ENCODE results near the gene MTMR3.

MTMR3 gene

GRCh38 chr22:30062259-30062658 is 179.3 kb downstream of the MTMR3 start:
- H4K20me1 ChIP-seq: no peaks in the 10 kb centered on the region
- no peak overlapping the region for H3K4me2 ChIP-seq
- peaks cover 63 to 80% (median 74%) of the 10 kb centered on the region in 11 experiments for H3K9me3 ChIP-seq (replicated peaks in 1 of 11)

GRCh38 chr22:30062950-30063349 is 180.0 kb downstream of the MTMR3 start:
- no peaks in the 10 kb centered on the region for H3K4me1 ChIP-seq
- H3K4me2 ChIP-seq: no peak overlapping the region
- no peaks in the 10 kb centered on the region for H3K27me3 ChIP-seq
- no peak for TF ChIP-seq Cebpa-rat (IDR thresholded peaks at IDR 0.05)
- H3K9ac ChIP-seq: no peak overlapping the region
- peaks cover 0 to 23% (median 0%) of the 10 kb centered on the region in 11 experiments; a peak in 6 of 22 replicates for H3K36me3 ChIP-seq
- no peak overlapping the region for H3K27ac ChIP-seq
- H3K9me3 ChIP-seq (replicated peaks in 1 of 11): peaks cover 58 to 78% (median 73%) of the 10 kb centered on the region in 11 experiments
- no peak overlapping the region for H3K4me3 ChIP-seq
- H4K20me1 ChIP-seq: no peaks in the 10 kb centered on the region

More at GRCh38 chr22:30062259-30062658, 179.3 kb downstream of the MTMR3 start:
- Histone ChIP-seq H3K27me3 (no peaks in the 10 kb centered on the region), H3K36me3 (peaks cover 0 to 24% (median 3%) of the 10 kb centered on the region in 11 experiments; a peak in 6 of 22 replicates), H3K4me3 (no peak overlapping the region), H3K27ac (no peak overlapping the region), H3K9ac (no peak overlapping the region), H3K4me1 (no peaks in the 10 kb centered on the region)
- TF ChIP-seq Cebpa-rat (IDR thresholded peaks at IDR 0.05): no peak

DNA sequence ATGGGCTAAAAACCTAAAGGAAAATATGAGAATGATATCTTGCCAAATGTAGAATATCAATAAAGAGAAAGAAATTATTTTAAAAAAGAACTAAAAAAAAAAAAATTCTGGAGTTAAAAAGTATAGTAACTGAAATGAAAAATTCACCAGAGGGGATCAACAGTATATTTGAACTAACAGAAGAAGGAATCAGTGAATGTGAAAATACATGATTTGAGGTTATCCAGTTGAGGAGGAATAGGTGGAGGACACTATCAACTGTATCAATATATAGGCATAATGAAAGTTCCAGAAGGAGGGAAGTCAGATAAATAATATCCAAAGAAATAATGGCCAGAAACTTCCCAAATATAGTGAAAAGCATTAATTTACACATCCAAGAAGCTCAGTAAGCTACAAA is 181.2 kb downstream of the MTMR3 start:
- no peaks in the 10 kb centered on the region for H3K27me3 ChIP-seq
- H3K9ac ChIP-seq: no peak overlapping the region

GRCh38 chr22:30073743-30074142 is 190.8 kb downstream of the MTMR3 start:
- H3K36me3 ChIP-seq: no peaks in the 10 kb centered on the region
- no peak for TF ChIP-seq Cebpa-rat (IDR thresholded peaks at IDR 0.05)
- H3K9me3 ChIP-seq (replicated peaks in 1 of 11): peaks cover 0 to 4% (median 0%) of the 10 kb centered on the region in 11 experiments; a peak in 4 of 22 replicates
- H3K4me2 ChIP-seq: no peak overlapping the region
- H3K9ac ChIP-seq: no peak overlapping the region
- no peaks in the 10 kb centered on the region for H3K27me3 ChIP-seq
- peaks cover 5 to 49% (median 28%) of the 10 kb centered on the region in 10 experiments for H3K4me1 ChIP-seq
- no peak overlapping the region for H3K4me3 ChIP-seq
- H3K27ac ChIP-seq: no peak overlapping the region
- H4K20me1 ChIP-seq: no peaks in the 10 kb centered on the region; a peak in 1 of 22 replicates

More for the DNA sequence above, 181.2 kb downstream of the MTMR3 start:
- no peak overlapping the region for H3K4me3 ChIP-seq
- H3K27ac ChIP-seq: no peak overlapping the region
- H3K9me3 ChIP-seq (replicated peaks in 1 of 11): peaks cover 51 to 80% (median 70%) of the 10 kb centered on the region in 11 experiments
- no peak for TF ChIP-seq Cebpa-rat (IDR thresholded peaks at IDR 0.05)
- no peaks in the 10 kb centered on the region for H4K20me1 ChIP-seq
- H3K4me2 ChIP-seq: no peak overlapping the region
- H3K4me1 ChIP-seq: no peaks in the 10 kb centered on the region
- H3K36me3 ChIP-seq: peaks cover 0 to 23% (median 0%) of the 10 kb centered on the region in 11 experiments; a peak in 6 of 22 replicates

DNA sequence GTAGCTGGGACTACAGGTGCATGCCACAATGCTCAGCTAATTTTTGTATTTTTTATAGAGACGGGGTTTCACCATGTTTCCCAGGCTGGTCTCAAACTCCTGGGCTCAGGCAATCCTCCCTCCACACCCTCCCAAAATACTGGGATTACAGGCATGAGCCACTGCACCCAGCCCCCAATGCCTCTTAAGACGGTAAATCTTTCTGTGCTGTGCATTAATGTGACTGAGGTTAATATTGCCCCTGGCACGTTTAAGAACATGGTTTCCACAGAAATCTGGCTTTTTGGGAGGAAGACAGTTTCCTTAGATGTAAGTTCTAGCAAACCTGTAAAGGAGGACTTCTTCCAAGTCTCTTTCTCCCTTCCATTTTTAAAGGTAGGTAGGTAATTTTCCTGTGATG is 191.2 kb downstream of the MTMR3 start:
- Histone ChIP-seq H3K4me2 (no peak overlapping the region), H3K9me3 (replicated peaks in 1 of 11) (peaks cover 0 to 3% (median 0%) of the 10 kb centered on the region in 11 experiments; a peak in 1 of 22 replicates), H3K4me1 (peaks cover 9 to 53% (median 32%) of the 10 kb centered on the region in 10 experiments), H3K27me3 (no peaks in the 10 kb centered on the region), H3K4me3 (no peak overlapping the region), H3K27ac (no peak overlapping the region), H3K9ac (no peak overlapping the region), H4K20me1 (no peaks in the 10 kb centered on the region; a peak in 1 of 22 replicates), H3K36me3 (no peaks in the 10 kb centered on the region)
- no peak for TF ChIP-seq Cebpa-rat (IDR thresholded peaks at IDR 0.05)

DNA sequence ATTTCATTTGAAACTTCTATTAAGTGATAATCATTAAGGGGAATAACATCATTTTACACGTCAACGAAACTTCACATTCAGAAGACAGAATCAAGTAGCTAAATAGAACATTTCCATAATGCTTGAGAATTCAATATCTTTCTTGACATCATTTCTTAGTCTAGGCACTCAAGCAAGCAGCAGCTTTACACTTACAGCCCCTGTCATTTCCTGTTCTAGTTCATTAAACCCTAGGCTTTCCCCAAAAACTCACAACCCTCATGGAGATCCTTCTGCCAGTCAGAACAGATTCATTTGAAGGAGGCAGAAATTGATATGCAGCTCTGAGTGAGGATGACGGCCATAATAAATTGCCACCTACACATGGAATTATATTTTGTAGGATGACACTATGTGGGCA is 192.0 kb downstream of the MTMR3 start:
- Histone ChIP-seq H3K4me2 (peak overlapping the region in 8 of 11 experiments; percentile 20 to 64 (median 38); a peak in 15 of 22 replicates), H3K4me3 (no peak overlapping the region)
- no peak for TF ChIP-seq Cebpa-rat (IDR thresholded peaks at IDR 0.05)

DNA sequence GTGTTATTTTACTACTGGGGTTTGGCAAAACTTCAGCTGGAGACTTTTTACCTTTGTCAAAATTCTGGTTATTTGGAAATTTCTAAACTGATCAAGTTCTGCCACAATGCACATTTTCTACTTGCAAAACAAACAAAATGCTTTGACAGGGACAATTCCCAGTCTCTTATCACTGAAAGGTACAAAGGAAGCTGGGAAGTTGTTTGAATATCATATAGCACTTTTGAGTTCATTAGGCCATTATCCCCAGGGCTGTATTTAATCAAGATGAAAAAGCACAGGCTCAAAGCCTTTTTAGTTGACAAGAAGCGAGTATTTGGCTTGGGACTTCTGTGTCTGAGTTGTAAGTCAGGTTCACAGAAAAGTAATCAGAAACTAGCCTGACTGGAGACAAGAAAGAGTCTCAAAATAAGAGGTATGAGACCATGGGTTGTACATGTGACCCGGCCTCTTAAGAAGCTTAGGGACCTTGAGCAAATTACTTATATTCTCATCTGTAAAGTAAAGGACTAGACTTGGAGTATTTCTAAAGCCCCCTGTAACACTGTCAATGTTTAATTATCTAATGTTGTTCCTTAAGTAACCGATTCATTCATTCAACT is 194.4 kb downstream of the MTMR3 start:
- Histone ChIP-seq H3K4me3 (no peak overlapping the region), H3K27me3 (peaks cover 0 to 3% (median 0%) of the 10 kb centered on the region in 11 experiments; a peak in 1 of 22 replicates), H4K20me1 (no peaks in the 10 kb centered on the region; a peak in 1 of 22 replicates), H3K9ac (no peak overlapping the region), H3K27ac (no peak overlapping the region), H3K4me2 (peak overlapping the region in 5 of 11 experiments; percentile 77 to 93 (median 90); a peak in 9 of 22 replicates), H3K9me3 (replicated peaks in 1 of 11) (no peaks in the 10 kb centered on the region), H3K36me3 (no peaks in the 10 kb centered on the region), H3K4me1 (peaks cover 17 to 72% (median 49%) of the 10 kb centered on the region in 10 experiments)
- TF ChIP-seq Cebpa-rat (IDR thresholded peaks at IDR 0.05): no peak

More for the DNA sequence above, 192.0 kb downstream of the MTMR3 start:
- no peaks in the 10 kb centered on the region; a peak in 1 of 22 replicates for H4K20me1 ChIP-seq
- H3K9me3 ChIP-seq (replicated peaks in 1 of 11): peaks cover 0 to 3% (median 0%) of the 10 kb centered on the region in 11 experiments; a peak in 1 of 22 replicates
- no peak overlapping the region for H3K9ac ChIP-seq
- H3K27ac ChIP-seq: no peak overlapping the region
- peaks cover 17 to 62% (median 41%) of the 10 kb centered on the region in 10 experiments for H3K4me1 ChIP-seq
- peaks cover 0 to 1% (median 0%) of the 10 kb centered on the region in 11 experiments; a peak in 1 of 22 replicates for H3K27me3 ChIP-seq
- no peaks in the 10 kb centered on the region for H3K36me3 ChIP-seq

DNA sequence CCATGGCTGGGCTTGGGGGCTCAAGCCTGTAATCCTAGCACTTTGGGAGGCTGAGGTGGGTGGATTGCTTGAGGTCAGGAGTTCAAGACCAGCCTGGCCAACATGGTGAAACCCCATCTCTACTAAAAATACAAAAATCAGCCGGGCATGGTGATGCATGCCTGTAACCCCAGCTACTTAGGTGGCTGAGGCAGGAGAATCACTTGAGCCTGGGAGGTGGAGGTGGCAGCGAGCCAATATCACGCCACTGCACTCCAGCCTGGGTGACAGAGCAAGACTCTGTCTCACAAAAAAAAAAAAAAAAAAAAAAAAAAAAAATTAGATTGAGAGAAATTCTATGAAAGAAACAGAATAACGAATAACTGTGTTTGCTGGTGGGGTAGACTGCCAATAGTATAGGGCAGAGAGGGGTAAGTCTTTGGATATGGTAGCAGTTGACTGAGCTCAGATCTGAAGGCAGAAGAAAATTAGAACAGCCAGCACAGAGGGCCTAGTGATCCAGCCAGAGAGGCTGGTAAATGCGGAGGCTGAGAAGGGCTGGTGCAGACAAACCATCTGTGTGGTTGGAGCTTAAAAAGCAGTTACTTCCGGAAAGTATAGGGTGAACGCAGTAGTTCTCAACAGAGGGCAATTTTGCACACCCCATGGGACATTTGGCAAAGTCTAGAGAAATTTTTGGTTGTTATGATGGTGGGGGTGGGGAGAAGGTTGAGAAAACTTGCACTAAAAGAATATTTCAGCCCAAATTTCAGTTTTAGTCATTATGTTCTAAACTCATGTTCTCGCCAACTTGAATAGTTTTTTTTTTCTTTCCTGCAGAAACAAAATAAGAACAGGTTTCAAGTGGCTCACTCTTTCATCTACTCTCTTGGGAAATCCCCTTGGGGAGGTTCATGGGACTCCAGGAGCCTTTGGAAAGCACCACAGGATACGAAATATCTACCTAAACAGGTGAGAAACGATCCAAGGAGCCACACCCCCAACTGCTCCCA is 195.6 kb downstream of the MTMR3 start:
- no peaks in the 10 kb centered on the region for H3K9me3 ChIP-seq (replicated peaks in 1 of 11)
- peak overlapping the region in 3 of 10 experiments; percentile 62 to 68 (median 65); a peak in 6 of 20 replicates for H3K4me3 ChIP-seq
- H3K9ac ChIP-seq: peak overlapping the region in 5 of 11 experiments; percentile 9 to 80 (median 40); a peak in 5 of 22 replicates
- no peaks in the 10 kb centered on the region; a peak in 1 of 22 replicates for H4K20me1 ChIP-seq
- H3K36me3 ChIP-seq: no peaks in the 10 kb centered on the region
- no peak for TF ChIP-seq Cebpa-rat (IDR thresholded peaks at IDR 0.05)
- peaks cover 17 to 72% (median 49%) of the 10 kb centered on the region in 10 experiments for H3K4me1 ChIP-seq
- H3K27ac ChIP-seq: peak overlapping the region in 5 of 11 experiments; percentile 13 to 67 (median 40); a peak in 5 of 22 replicates
- peaks cover 0 to 3% (median 0%) of the 10 kb centered on the region in 11 experiments; a peak in 1 of 22 replicates for H3K27me3 ChIP-seq
- H3K4me2 ChIP-seq: peak overlapping the region; percentile 77 to 93 (median 89)
